SK-N-DZ (cell line): ENCODE measurements around the gene VAC14.
A peak's percentile ranks its signal among the peaks of the same experiment; 100 is the strongest.

ENCODE experiments used
- DNase-seq: peaks from one replicate; pipeline ENCODE4 v3.0.0-alpha.2; 2015; ENCODE audit warnings: low spot score

The VAC14 gene

GRCh38 chr16:70663524-70664324 lies 137.2 kb downstream of the VAC14 start:
- no peak for DNase-seq

- no peak for DNase-seq
These were observed 137.9 kb downstream of the VAC14 start for GRCh38 chr16:70662991-70663523.

- DNase-seq: no peak
These were observed 138.9 kb downstream of the VAC14 start for GRCh38 chr16:70661918-70662641.

GRCh38 chr16:70661534-70661917 lies 139.4 kb downstream of the VAC14 start:
- DNase-seq: no peak

- no peak for DNase-seq
These were observed 140.1 kb downstream of the VAC14 start for GRCh38 chr16:70660672-70661350.

GRCh38 chr16:70659953-70660671 lies 140.8 kb downstream of the VAC14 start:
- no peak for DNase-seq

GRCh38 chr16:70659546-70659945 lies 141.4 kb downstream of the VAC14 start:
- no peak for DNase-seq

GRCh38 chr16:70658921-70659320 lies 142.0 kb downstream of the VAC14 start:
- no peak for DNase-seq

GRCh38 chr16:70657956-70658355 lies 143.0 kb downstream of the VAC14 start:
- no peak for DNase-seq

GRCh38 chr16:70656712-70657263 lies 144.2 kb downstream of the VAC14 start:
- DNase-seq: peak; percentile 42

GRCh38 chr16:70656065-70656711 lies 144.8 kb downstream of the VAC14 start:
- DNase-seq: no peak

- DNase-seq: peak; percentile 87
These were observed 146.9 kb downstream of the VAC14 start for GRCh38 chr16:70653809-70654771.

- no peak for DNase-seq
These were observed 147.6 kb downstream of the VAC14 start for GRCh38 chr16:70653406-70653805.

- no peak for DNase-seq
These were observed 148.6 kb downstream of the VAC14 start for GRCh38 chr16:70652322-70652721.

- no peak for DNase-seq
These were observed 149.4 kb downstream of the VAC14 start for GRCh38 chr16:70651524-70651923.

- DNase-seq: no peak
These were observed 150.7 kb downstream of the VAC14 start for GRCh38 chr16:70650216-70650615.

- no peak for DNase-seq
These were observed 151.7 kb downstream of the VAC14 start for GRCh38 chr16:70649300-70649699.

GRCh38 chr16:70648606-70649005 lies 152.4 kb downstream of the VAC14 start:
- DNase-seq: no peak
